Motor neuron (in vitro differentiated cells): ENCODE data around the gene B4GALT1. TPM values are rescaled to one million over a fixed set of nuclear protein-coding genes. Genes with fewer than 3 reads are reported as not detected.

Source experiments
- ATAC-seq, 8 experiments: fragments of 200-7000 bp; cut with Tn5 transposase; replicated peaks in 6 of 8; 2 replicates each; pipeline ENCODE4 v1.8.0; 2021; ENCODE audit warnings: mild to moderate bottlenecking in 8 of 8, moderate library complexity in 8 of 8
- H3K27ac ChIP-seq, 2 donors: fragments of 250-450 bp; sonication (Bioruptor Pico); 2 replicates each; pipeline ENCODE4 v1.9.0; 2021; ENCODE audit warnings: antibody characterized with exemption in 2 of 2, mild to moderate bottlenecking in 2 of 2, moderate library complexity in 1 of 2
- H3K4me1 ChIP-seq, 2 donors: fragments of 250-450 bp; sonication (Bioruptor Pico); replicated peaks in 1 of 2; 2 replicates each; pipeline ENCODE4 v1.6.1; 2021; ENCODE audit warnings: antibody characterized with exemption in 2 of 2, mild to moderate bottlenecking in 2 of 2, moderate library complexity in 1 of 2
- H3K4me3 ChIP-seq, 5 donors: fragments of 250-450 bp; sonication (Bioruptor Pico); 2 replicates each; pipeline ENCODE4 v1.9.0; 2021; ENCODE audit warnings: antibody characterized with exemption in 5 of 5, mild to moderate bottlenecking in 5 of 5, moderate library complexity in 4 of 5
- WGBS, 10 experiments: fragments of 450-650 bp; shearing (Covaris generic); methylation state at CpG; one replicate each; pipeline ENCODE4 v1.0.0; 2022; 5-methylcytosine and 5-hydroxymethylcytosine counted together
- in situ Hi-C, 9 experiments: fragments of 400-800 bp; cut with MboI; loops; one replicate each; pipeline ENCODE4 v1.15.0; 2021; ENCODE audit warnings: low sequenced_read_pairs in 9 of 9, low pct_unique_long_range_greater_than_20kb in 2 of 9; ENCODE audit not compliant: unreplicated experiment in 9 of 9
- total RNA-seq, 8 experiments: library from RNA; unstranded; fragments of 300-600 nt; gene quantifications; 2 replicates each; pipeline versions ENCODE4 v1.2.3 to v1.2.4, GENCODE V29; 2022

The B4GALT1 gene
- total RNA-seq, 8 experiments from 2014 or later = 1.3 to 86.5 (median 4.7) TPM

GRCh38 chr9:33192493-33193255 is 25.5 kb upstream of the B4GALT1 start:
- peak in 4 of 8 experiments; percentile 11 to 51 (median 38) for ATAC-seq
- no peaks in the 10 kb centered on the region for H3K4me1 ChIP-seq
- no peak overlapping the region for H3K4me3 ChIP-seq
- no peak overlapping the region for H3K27ac ChIP-seq
- WGBS, 10 experiments = 0 to 100% (median 78%) methylated on average over 1 to 3 of the region's 3 CpGs
- in situ Hi-C loops = no loop called here

DNA sequence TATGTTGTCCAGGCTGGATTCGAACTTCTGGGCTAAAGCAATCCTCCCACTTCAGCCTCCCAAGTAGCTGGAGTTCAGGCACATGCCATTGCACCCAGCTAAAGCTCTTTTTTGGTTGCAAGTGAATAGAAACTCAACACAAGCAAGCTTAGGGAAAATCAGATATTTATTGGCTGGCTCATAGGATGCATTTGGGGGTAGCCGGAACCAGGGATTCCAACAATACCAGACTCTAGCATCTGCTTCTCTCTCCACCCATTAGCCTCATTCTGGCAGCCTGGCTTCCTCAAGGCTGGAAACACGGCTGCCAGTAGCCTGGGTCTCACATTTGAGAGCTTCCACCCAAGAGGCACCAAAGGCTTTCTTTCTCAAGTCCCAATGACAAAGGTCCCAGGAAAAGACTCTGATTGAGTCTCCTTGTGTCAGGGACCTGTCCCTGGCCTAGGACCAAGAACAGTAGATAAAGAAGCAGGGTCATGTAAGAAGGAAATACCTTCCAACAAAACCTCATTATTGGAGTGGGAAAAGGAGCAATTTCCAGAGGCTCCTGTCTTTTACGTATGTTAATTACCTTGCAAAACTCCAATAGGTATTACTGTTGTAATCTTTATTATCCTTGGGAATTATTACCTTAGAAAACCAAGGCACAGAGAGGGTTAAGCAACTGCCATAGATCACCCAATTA is 23.0 kb upstream of the B4GALT1 start:
- H3K4me3 ChIP-seq = no peak overlapping the region
- H3K4me1 ChIP-seq = no peaks in the 10 kb centered on the region
- WGBS, 10 experiments = 35 to 100% (median 83%) methylated on average over 1 to 3 of the region's 4 CpGs; no CpG with 5 or more reads in 2 of the 10 experiments
- in situ Hi-C loops = no loop called here
- no peak overlapping the region for H3K27ac ChIP-seq
- ATAC-seq = no peak

DNA sequence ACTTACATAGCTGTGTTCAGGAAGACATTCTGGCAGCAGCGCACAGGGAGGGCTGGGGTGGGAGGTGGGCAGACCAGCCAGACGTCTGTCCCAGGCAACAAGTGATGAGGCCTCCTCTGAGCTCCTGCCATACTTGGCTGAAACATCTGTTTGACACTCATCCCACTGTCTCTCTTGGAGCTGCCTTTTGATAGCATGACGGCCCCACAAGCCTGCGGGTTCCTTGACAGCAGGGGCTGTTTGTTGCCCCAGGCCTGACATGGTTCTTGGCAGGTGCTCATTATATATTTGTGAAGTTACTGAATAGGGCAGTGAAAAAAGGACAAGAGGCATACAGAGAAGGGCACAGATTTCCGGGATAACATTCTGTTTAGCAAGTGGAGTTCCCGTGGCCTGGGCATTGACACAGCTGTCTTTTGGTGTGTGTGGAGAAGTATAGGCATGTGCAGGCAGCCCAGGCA is 22.2 kb upstream of the B4GALT1 start:
- Histone ChIP-seq H3K4me1 (no peaks in the 10 kb centered on the region), H3K27ac (no peak overlapping the region), H3K4me3 (no peak overlapping the region)
- in situ Hi-C loops = no loop called here
- 58 to 68% (median 62%) methylated on average over 2 to 3 of the region's 6 CpGs; no CpG with 5 or more reads in 7 of the 10 experiments for WGBS, 10 experiments
- peak in 2 of 8 experiments; percentile 16 to 88 for ATAC-seq

DNA sequence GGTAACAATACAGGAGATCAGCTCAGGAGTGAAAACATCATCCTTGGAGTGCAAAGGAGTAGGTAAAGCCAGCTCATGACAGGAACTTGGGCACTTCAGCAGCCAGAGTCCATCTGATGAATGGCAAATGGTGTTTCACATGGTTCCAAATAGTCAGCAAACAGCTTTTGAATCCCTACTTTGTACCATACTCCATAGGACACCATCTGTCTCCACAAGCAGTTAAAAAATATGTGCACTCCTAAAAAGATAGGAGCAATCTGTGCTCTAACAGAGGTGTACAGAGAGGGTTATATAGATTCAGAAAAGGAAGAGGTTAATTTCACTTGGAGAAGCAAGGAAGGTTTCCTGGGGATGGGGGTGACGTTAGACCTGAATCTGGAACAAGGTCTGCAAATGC is 21.6 kb upstream of the B4GALT1 start:
- no peak for ATAC-seq
- no peak overlapping the region for H3K4me3 ChIP-seq
- WGBS, 10 experiments = 60 to 83% (median 79%) methylated on average over 1 of the region's 1 CpG; no CpG with 5 or more reads in 6 of the 10 experiments
- in situ Hi-C loops = no loop called here
- no peak overlapping the region for H3K27ac ChIP-seq
- no peaks in the 10 kb centered on the region for H3K4me1 ChIP-seq

DNA sequence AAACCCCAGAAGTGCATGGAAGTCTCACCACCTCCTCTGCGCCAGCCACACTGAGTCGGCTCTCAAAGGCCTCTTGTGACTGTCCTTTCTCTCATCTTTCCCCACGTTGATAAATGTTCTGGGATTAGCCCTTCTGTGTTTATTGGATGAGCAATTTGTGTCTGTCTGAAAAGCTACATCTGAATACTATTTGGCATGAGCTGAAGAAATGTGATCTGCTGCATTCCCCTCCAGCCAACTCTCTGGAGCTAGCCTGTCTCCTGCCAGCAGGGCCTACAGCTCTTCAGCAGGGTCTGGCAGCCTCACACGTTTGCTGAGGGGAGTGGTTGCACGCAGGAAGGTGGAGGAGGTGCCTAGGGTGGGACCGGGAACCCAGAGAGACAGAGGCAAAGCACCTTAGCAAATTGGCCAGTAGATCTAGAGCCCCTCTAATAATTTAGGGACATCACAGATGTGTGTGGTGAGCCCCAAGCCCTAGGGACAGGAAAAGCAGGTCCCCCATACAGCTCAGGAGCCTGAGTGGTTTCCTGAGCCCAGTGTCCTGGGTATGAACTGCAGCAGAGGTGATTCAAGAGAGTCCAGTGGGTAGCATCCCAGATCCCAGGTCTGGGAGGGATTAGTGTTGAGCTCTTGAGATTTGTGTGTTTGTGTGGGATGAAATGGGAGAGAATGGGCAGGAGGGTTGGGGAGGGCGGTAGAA is 20.5 kb upstream of the B4GALT1 start:
- WGBS, 10 experiments = 21 to 76% (median 58%) methylated on average over 2 to 5 of the region's 7 CpGs; no CpG with 5 or more reads in 5 of the 10 experiments

DNA sequence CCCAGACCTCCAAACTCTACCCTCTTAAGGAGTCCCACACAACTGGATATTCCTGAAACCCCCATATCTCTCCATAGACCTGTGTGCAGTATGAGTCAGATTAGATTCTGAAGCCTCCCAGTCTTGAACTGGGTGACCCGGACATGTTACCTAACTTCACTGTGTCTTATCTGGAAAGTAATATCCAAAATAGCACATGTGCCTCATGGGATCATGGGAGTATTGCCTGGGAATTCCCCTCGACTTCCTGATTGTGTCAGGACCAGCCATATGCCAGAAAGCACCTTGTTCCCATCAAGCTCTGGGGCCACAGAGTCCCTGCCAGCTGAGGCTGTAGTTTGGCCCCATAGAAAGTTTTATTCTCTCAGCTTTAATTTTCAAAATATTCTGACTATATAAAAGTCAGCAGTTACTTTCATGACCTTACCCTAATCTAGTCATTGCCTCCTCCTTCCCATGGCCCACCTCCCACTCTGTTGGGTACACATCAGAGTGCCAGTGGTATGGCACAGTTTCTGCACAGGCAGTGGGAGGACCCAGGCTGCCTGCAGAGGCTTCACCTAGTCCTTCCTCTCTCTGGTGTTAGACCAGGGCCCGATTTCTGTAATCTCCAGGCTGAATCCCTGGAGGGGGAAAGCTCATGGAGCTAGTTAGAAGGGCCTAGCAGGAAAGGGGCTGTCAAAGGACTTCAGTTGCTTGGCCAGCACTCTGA is 19.5 kb upstream of the B4GALT1 start:
- H3K4me3 ChIP-seq = no peak overlapping the region
- H3K4me1 ChIP-seq = no peaks in the 10 kb centered on the region
- H3K27ac ChIP-seq = no peak overlapping the region
- in situ Hi-C loops = no loop called here
- ATAC-seq = no peak
- 0 to 86% (median 54%) methylated on average over 1 to 3 of the region's 3 CpGs; no CpG with 5 or more reads in 4 of the 10 experiments for WGBS, 10 experiments

More for the DNA sequence above, 20.5 kb upstream of the B4GALT1 start:
- in situ Hi-C loops = no loop called here
- ATAC-seq = peak in 4 of 8 experiments; percentile 43 to 92 (median 70)
- Histone ChIP-seq H3K4me3 (no peak overlapping the region), H3K27ac (no peak overlapping the region), H3K4me1 (no peaks in the 10 kb centered on the region)

DNA sequence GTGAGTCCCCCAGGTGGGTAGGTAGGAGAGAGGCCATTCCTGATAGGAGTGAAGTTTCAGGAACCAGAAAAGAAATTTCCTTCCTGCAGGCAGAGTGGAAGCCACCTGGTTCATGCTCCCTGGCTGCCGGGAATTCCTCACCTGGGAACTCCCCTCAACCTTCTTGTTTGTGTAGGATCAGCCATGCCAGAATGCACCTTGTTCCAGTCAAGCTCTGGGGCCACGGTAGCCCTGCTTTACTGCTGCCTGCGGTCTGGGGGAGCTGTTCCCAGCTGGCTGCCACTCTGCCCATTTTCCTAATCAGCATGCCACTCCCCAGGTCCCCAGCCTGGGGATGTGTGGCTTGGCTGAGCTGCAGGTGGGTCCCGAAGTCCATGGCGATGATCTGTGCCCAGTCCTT is 18.7 kb upstream of the B4GALT1 start:
- in situ Hi-C loops = no loop called here
- ATAC-seq = no peak
- 17 to 83% (median 60%) methylated on average over 1 to 5 of the region's 5 CpGs; no CpG with 5 or more reads in 5 of the 10 experiments for WGBS, 10 experiments

DNA sequence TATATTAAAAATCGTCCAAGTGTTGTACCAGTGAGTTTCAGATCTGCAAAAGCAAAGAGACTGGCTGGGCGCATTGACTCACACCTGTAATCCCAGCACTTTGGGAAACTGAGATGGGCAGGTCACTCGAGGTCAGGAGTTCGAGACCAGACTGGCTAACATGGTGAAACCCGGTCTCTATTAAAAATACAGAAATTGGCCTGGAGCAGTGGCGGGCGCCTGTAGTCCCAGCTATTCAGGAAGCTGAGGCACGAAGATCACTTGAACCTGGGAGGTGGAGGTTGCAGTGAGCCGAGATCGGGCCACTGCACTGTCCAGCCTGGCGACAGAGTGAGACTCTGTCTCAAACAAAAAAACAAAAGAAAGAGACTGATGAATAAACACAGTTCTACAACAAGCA is 18.3 kb upstream of the B4GALT1 start:
- H3K4me1 ChIP-seq = no peaks in the 10 kb centered on the region

More for the DNA sequence above, 18.7 kb upstream of the B4GALT1 start:
- Histone ChIP-seq H3K27ac (no peak overlapping the region), H3K4me1 (no peaks in the 10 kb centered on the region), H3K4me3 (no peak overlapping the region)

GRCh38 chr9:33184963-33185362 is 17.8 kb upstream of the B4GALT1 start:
- in situ Hi-C loops = no loop called here
- no peak overlapping the region for H3K27ac ChIP-seq
- ATAC-seq = peak in 3 of 8 experiments; percentile 54 to 72 (median 70)
- H3K4me3 ChIP-seq = no peak overlapping the region
- 0 to 100% (median 36%) methylated on average over 1 to 2 of the region's 2 CpGs; no CpG with 5 or more reads in 4 of the 10 experiments for WGBS, 10 experiments
- H3K4me1 ChIP-seq = no peaks in the 10 kb centered on the region

More for the DNA sequence above, 18.3 kb upstream of the B4GALT1 start:
- in situ Hi-C loops = no loop called here
- no peak overlapping the region for H3K27ac ChIP-seq
- WGBS, 10 experiments = 54 to 92% (median 82%) methylated on average over 2 to 11 of the region's 11 CpGs; no CpG with 5 or more reads in 2 of the 10 experiments
- H3K4me3 ChIP-seq = no peak overlapping the region
- ATAC-seq = no peak

DNA sequence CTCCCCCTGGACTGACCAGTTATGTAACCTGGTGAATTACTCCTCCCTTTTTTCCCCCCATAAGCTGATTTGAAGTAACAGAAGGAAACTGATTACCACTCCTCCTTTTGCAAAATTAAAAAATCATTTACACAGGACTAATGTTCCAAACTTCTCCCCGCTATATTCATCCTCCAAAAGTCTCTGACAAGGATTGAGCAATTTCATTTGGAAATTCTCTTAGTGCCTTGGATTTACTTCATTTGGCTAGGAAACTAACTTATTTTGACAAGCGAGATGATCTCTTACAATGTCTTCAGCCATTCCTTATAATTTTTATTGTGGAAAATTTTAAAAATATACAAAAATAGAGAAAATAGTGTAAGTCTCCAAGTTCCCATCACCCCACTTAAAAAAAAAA is 15.4 kb upstream of the B4GALT1 start:
- in situ Hi-C loops = no loop called here
- Histone ChIP-seq H3K4me3 (no peak overlapping the region), H3K27ac (no peak overlapping the region), H3K4me1 (no peaks in the 10 kb centered on the region)
- no peak for ATAC-seq
- 40 to 100% (median 88%) methylated on average over 1 to 2 of the region's 2 CpGs; no CpG with 5 or more reads in 1 of the 10 experiments for WGBS, 10 experiments

DNA sequence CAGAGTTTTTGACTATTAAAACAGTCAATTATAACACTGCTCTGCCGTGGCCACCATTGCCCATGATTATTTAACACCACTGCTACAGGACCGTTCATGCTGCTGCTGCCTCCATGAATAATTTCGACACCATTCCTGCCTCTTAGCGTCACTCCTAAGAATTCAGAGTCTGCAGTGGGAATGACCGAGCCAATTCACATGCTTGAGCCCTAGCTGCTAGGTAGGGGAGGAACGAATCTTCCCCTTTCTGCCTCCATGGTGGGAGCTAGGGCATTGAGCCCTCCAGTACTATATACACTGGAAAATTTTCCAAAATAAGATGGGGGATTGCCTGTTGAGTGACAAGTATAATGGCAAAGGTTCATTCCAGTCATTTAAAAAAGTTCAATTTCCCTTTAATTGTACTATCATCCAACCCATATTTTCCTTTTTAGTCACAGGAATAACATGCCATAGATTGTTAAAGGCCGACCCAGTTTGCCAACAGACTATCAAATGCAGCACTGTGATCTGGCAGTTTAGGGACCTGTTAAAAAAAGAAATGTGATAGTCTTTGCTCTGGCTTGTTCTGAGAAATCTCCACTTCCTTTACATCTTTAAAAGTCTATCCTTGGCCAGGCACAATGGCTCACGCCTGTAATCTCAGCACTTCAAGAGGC is 13.5 kb upstream of the B4GALT1 start:
- H3K27ac ChIP-seq = no peak overlapping the region
- 38 to 80% (median 62%) methylated on average over 1 to 7 of the region's 8 CpGs for WGBS, 10 experiments
- no peak for ATAC-seq
- no peaks in the 10 kb centered on the region for H3K4me1 ChIP-seq
- in situ Hi-C loops = no loop called here
- H3K4me3 ChIP-seq = no peak overlapping the region
